Parathyroid adenoma (tissue), 2 donors: Measurements from ENCODE around the gene SYDE2.

Experiments
- H2AFZ ChIP-seq: fragments of 300-600 bp; sonication (generic); one replicate; pipeline ENCODE4 v1.7.0; 2017; ENCODE audit warnings: antibody characterized with exemption, mild to moderate bottlenecking
- H3K27ac ChIP-seq: fragments of 300-600 bp; sonication (generic); one replicate; pipeline ENCODE4 v1.7.0; 2017
- H3K27me3 ChIP-seq: fragments of 300-600 bp; sonication (generic); one replicate; pipeline ENCODE4 v1.7.0; 2017; ENCODE audit warnings: low read length; ENCODE audit not compliant: control insufficient read depth, insufficient read depth
- H3K36me3 ChIP-seq: fragments of 300-600 bp; sonication (generic); one replicate; pipeline ENCODE4 v1.7.0; 2017; ENCODE audit warnings: low read length; ENCODE audit not compliant: control insufficient read depth, insufficient read depth
- H3K4me1 ChIP-seq: fragments of 300-600 bp; sonication (generic); one replicate; pipeline ENCODE4 v1.7.0; 2017; ENCODE audit warnings: control low read depth
- H3K4me2 ChIP-seq: fragments of 300-600 bp; sonication (generic); one replicate; pipeline ENCODE4 v1.7.0; 2017; ENCODE audit warnings: low read length
- H3K4me3 ChIP-seq: fragments of 300-600 bp; sonication (generic); one replicate; pipeline ENCODE4 v1.7.0; 2017; ENCODE audit warnings: low read depth, low read length
- H3K79me2 ChIP-seq: fragments of 300-600 bp; sonication (generic); one replicate; pipeline ENCODE4 v1.7.0; 2017; ENCODE audit warnings: control low read depth
- H3K9ac ChIP-seq: fragments of 300-600 bp; sonication (generic); one replicate; pipeline ENCODE4 v1.7.0; 2017; ENCODE audit warnings: mild to moderate bottlenecking
- H3K9me3 ChIP-seq: fragments of 300-600 bp; sonication (generic); one replicate; pipeline ENCODE4 v1.7.0; 2017; ENCODE audit warnings: low read length; ENCODE audit not compliant: control insufficient read depth
- TF ChIP-seq, protein P1 (sequence below): fragments of 300-600 bp; sonication (generic); IDR thresholded peaks from one replicate; pipeline ENCODE4 v1.7.0; 2017; ENCODE audit warnings: antibody characterized with exemption, mild to moderate bottlenecking
- donor health status: primary hyperparathyroidism.

The SYDE2 gene

GRCh38 chr1:85174503-85174902 is 26.3 kb downstream of the SYDE2 start:
- Histone ChIP-seq H3K4me2 (no peak overlapping the region), H3K9ac (no peak overlapping the region), H2AFZ (no peak overlapping the region), H3K4me1 (no peaks in the 10 kb centered on the region), H3K4me3 (no peak overlapping the region), H3K9me3 (no peaks in the 10 kb centered on the region), H3K79me2 (no peaks in the 10 kb centered on the region), H3K36me3 (no peaks in the 10 kb centered on the region), H3K27ac (no peak overlapping the region), H3K27me3 (no peaks in the 10 kb centered on the region)
- TF ChIP-seq, protein P1, sequence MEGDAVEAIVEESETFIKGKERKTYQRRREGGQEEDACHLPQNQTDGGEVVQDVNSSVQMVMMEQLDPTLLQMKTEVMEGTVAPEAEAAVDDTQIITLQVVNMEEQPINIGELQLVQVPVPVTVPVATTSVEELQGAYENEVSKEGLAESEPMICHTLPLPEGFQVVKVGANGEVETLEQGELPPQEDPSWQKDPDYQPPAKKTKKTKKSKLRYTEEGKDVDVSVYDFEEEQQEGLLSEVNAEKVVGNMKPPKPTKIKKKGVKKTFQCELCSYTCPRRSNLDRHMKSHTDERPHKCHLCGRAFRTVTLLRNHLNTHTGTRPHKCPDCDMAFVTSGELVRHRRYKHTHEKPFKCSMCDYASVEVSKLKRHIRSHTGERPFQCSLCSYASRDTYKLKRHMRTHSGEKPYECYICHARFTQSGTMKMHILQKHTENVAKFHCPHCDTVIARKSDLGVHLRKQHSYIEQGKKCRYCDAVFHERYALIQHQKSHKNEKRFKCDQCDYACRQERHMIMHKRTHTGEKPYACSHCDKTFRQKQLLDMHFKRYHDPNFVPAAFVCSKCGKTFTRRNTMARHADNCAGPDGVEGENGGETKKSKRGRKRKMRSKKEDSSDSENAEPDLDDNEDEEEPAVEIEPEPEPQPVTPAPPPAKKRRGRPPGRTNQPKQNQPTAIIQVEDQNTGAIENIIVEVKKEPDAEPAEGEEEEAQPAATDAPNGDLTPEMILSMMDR: no peak

DNA sequence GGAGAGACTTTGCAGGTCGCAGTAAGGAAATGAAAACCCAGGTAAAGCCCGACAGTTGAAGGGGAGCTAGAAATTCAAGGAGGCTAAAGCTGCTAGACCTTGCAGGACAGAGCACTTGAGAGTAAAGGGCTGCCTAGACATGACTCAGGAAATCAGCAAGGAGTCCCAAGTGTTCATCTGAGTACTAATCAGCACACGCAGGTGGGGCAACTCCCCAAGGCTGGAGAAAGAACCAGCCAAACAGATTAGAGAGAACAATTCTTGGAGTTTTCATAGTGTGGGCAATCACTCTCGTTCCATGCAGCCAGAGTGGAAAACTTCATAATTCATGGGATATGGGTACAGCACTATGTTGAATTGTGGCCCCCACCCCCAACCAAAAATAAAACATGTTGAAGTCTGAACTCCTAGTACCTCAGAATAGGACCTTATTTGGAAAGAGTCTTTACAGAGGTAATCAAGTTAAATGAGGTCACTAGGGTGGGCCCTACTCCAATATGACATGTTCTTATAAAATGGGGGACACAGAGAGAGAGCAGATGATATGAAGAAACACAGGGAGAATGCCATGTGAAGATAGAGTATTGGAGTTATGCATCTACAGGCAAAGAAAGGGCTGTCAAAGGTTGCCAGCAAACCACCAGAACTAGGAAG is 28.0 kb downstream of the SYDE2 start:
- H3K27ac ChIP-seq: no peak overlapping the region
- no peak overlapping the region for H2AFZ ChIP-seq
- no peaks in the 10 kb centered on the region for H3K4me1 ChIP-seq
- no peaks in the 10 kb centered on the region for H3K27me3 ChIP-seq
- H3K36me3 ChIP-seq: no peaks in the 10 kb centered on the region
- TF ChIP-seq, protein P1: no peak
- H3K9me3 ChIP-seq: no peaks in the 10 kb centered on the region
- H3K4me2 ChIP-seq: no peak overlapping the region
- H3K9ac ChIP-seq: no peak overlapping the region
- no peak overlapping the region for H3K4me3 ChIP-seq
- H3K79me2 ChIP-seq: no peaks in the 10 kb centered on the region

- H3K9ac ChIP-seq: no peak overlapping the region
- no peaks in the 10 kb centered on the region for H3K27me3 ChIP-seq
These were observed 29.1 kb downstream of the SYDE2 start for GRCh38 chr1:85171721-85172120.

DNA sequence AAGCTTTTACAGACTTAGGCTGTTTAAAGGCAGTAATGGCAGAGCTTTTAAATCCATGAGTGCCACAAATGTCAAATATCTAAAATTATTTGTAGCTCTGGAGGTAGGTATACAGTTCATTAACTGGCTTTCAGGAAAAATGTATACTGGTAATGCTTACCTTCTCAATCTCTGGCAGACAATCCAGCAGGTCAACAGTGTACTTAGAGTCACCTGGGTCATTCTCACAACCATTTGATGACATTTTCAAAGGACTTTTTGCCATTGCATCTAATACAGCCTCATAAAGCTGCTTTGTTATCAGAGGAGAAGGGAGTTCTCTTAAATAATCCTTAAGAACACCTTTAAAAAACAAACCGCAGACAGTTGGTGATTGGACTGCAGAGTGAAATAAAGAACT is 31.9 kb downstream of the SYDE2 start:
- Histone ChIP-seq H3K9ac (no peak overlapping the region), H3K79me2 (no peaks in the 10 kb centered on the region), H3K9me3 (no peaks in the 10 kb centered on the region), H3K4me3 (no peak overlapping the region), H3K4me1 (no peaks in the 10 kb centered on the region), H3K27ac (no peak overlapping the region), H3K36me3 (no peaks in the 10 kb centered on the region), H2AFZ (no peak overlapping the region), H3K4me2 (no peak overlapping the region), H3K27me3 (no peaks in the 10 kb centered on the region)
- TF ChIP-seq, protein P1: no peak

More at GRCh38 chr1:85171721-85172120, 29.1 kb downstream of the SYDE2 start:
- Histone ChIP-seq H3K27ac (no peak overlapping the region), H3K4me2 (no peak overlapping the region), H3K4me1 (no peaks in the 10 kb centered on the region), H3K79me2 (no peaks in the 10 kb centered on the region), H3K9me3 (no peaks in the 10 kb centered on the region), H3K36me3 (no peaks in the 10 kb centered on the region), H2AFZ (no peak overlapping the region), H3K4me3 (no peak overlapping the region)
- TF ChIP-seq, protein P1: no peak

DNA sequence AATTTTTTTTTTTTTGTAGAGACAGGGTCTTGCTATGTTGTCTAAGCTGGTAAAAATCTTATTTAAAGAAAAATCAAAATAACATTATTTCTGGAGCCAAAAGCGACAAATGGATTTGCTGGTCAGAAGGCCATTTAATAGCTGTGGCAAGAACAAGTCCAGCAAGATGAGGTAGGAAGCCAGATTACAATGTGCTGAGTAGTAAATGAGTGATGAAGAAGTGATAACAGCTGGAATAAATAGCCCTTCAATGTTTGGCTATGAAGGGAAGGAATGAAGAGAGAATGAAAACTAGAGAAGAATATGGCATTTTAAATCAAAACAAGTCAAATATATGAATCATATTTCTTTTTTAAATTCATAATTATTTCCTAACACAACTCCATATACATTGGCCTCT is 34.5 kb downstream of the SYDE2 start:
- H2AFZ ChIP-seq: no peak overlapping the region
- H3K27ac ChIP-seq: no peak overlapping the region
- no peak overlapping the region for H3K4me3 ChIP-seq
- H3K9me3 ChIP-seq: no peaks in the 10 kb centered on the region
- no peaks in the 10 kb centered on the region for H3K79me2 ChIP-seq
- no peaks in the 10 kb centered on the region for H3K4me1 ChIP-seq
- TF ChIP-seq, protein P1: no peak
- H3K36me3 ChIP-seq: no peaks in the 10 kb centered on the region
- H3K4me2 ChIP-seq: no peak overlapping the region
- H3K27me3 ChIP-seq: no peaks in the 10 kb centered on the region
- H3K9ac ChIP-seq: no peak overlapping the region
